PFSK-1 (cell line): ENCODE results near the gene NYNRIN.

Source experiments
- FOXP2 ChIP-seq: optimal IDR thresholded peaks from 2 replicates; pipeline ENCODE3; 2011; ENCODE audit warnings: borderline replicate concordance, control low read depth, inconsistent platforms; ENCODE audit not compliant: insufficient read depth; ENCODE audit errors: extremely low read length, extremely low read depth
- POLR2AphosphoS5 ChIP-seq: IDR thresholded peaks from 2 replicates; pipeline ENCODE4 v1.6.1; 2012; ENCODE audit warnings: low read depth, mild to moderate bottlenecking, control low read depth, low read length, moderate library complexity
- SIN3A ChIP-seq: IDR thresholded peaks from 2 replicates; pipeline ENCODE4 v1.6.1; 2012; ENCODE audit warnings: mild to moderate bottlenecking, low read length, moderate library complexity, borderline replicate concordance; ENCODE audit not compliant: insufficient read depth
- TAF1 ChIP-seq: IDR thresholded peaks from 2 replicates; pipeline ENCODE4 v1.6.1; 2012; ENCODE audit warnings: low read length, control low read depth, borderline replicate concordance; ENCODE audit not compliant: insufficient read depth
- TF ChIP-seq, protein P1 (sequence below), 2 experiments: IDR thresholded peaks; 2 replicates each; pipeline versions ENCODE4 v1.6.1 to v1.8.0; 2011 to 2012; ENCODE audit warnings: low read depth in 2 of 2, low read length in 2 of 2, control low read depth in 1 of 2, inconsistent platforms in 1 of 2, mild to moderate bottlenecking in 1 of 2, moderate library complexity in 1 of 2; ENCODE audit not compliant: insufficient read depth in 1 of 2

Gene NYNRIN

DNA sequence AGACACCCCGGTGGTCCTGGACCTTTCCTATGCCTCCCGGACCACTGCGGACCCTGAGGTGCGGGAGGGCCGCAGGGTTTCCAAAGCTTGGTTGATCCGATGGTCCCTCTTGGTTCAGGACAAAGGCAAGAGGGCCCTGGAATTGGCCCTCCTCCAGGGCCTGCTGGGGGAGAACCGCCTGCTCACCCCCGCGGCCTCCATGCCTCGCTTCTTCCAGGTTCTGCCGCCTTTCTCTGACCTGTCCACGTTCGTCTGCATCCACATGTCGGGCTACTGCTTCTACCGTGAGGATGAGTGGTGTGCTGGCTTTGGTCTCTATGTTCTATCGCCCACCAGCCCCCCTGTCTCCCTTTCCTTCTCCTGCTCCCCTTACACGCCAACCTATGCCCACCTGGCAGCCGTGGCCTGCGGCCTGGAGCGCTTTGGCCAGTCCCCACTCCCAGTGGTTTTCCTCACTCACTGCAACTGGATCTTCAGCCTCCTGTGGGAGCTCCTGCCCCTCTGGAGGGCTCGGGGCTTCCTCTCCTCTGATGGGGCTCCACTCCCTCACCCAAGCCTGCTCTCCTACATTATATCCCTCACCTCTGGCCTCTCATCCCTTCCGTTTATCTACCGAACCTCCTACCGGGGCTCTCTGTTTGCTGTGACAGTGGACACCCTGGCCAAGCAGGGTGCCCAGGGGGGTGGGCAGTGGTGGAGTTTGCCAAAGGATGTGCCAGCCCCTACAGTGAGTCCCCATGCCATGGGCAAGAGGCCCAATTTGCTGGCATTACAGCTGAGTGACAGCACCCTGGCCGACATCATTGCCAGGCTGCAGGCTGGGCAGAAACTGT is 16.8 kb downstream of the NYNRIN start:
- TF ChIP-seq FOXP2, result no peak
- TF ChIP-seq, protein P1, sequence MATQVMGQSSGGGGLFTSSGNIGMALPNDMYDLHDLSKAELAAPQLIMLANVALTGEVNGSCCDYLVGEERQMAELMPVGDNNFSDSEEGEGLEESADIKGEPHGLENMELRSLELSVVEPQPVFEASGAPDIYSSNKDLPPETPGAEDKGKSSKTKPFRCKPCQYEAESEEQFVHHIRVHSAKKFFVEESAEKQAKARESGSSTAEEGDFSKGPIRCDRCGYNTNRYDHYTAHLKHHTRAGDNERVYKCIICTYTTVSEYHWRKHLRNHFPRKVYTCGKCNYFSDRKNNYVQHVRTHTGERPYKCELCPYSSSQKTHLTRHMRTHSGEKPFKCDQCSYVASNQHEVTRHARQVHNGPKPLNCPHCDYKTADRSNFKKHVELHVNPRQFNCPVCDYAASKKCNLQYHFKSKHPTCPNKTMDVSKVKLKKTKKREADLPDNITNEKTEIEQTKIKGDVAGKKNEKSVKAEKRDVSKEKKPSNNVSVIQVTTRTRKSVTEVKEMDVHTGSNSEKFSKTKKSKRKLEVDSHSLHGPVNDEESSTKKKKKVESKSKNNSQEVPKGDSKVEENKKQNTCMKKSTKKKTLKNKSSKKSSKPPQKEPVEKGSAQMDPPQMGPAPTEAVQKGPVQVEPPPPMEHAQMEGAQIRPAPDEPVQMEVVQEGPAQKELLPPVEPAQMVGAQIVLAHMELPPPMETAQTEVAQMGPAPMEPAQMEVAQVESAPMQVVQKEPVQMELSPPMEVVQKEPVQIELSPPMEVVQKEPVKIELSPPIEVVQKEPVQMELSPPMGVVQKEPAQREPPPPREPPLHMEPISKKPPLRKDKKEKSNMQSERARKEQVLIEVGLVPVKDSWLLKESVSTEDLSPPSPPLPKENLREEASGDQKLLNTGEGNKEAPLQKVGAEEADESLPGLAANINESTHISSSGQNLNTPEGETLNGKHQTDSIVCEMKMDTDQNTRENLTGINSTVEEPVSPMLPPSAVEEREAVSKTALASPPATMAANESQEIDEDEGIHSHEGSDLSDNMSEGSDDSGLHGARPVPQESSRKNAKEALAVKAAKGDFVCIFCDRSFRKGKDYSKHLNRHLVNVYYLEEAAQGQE (IDR thresholded peaks at IDR 0.05; ENCODE audit: insufficient read depth in 1 of 2, low read depth in 2 of 2, low read length in 2 of 2), result no peak
- no peak for TF ChIP-seq POLR2AphosphoS5
- no peak for TF ChIP-seq TAF1
- no peak for TF ChIP-seq SIN3A

DNA sequence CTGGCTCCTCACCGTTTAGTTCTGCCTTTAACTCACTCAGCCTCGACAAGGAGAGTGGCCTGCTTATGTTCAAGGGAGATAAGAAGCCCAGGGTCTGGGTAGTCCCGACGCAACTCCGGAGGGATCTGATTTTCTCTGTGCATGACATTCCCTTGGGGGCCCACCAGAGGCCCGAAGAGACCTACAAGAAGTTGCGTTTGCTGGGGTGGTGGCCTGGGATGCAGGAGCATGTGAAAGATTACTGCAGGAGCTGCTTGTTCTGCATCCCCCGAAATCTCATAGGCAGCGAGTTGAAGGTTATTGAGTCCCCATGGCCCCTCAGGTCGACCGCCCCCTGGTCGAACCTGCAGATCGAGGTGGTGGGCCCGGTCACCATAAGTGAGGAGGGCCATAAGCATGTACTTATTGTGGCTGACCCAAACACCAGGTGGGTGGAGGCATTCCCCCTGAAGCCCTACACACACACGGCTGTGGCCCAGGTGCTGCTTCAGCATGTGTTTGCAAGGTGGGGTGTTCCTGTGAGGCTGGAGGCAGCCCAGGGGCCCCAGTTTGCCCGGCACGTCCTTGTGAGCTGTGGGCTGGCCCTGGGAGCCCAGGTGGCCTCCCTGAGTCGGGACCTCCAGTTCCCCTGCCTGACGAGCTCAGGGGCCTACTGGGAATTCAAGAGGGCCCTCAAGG is 17.6 kb downstream of the NYNRIN start:
- TF ChIP-seq SIN3A, result no peak
- no peak for TF ChIP-seq FOXP2
- no peak for TF ChIP-seq TAF1
- TF ChIP-seq POLR2AphosphoS5, result no peak
- TF ChIP-seq, protein P1 (IDR thresholded peaks at IDR 0.05; ENCODE audit: insufficient read depth in 1 of 2, low read depth in 2 of 2, low read length in 2 of 2), result no peak

DNA sequence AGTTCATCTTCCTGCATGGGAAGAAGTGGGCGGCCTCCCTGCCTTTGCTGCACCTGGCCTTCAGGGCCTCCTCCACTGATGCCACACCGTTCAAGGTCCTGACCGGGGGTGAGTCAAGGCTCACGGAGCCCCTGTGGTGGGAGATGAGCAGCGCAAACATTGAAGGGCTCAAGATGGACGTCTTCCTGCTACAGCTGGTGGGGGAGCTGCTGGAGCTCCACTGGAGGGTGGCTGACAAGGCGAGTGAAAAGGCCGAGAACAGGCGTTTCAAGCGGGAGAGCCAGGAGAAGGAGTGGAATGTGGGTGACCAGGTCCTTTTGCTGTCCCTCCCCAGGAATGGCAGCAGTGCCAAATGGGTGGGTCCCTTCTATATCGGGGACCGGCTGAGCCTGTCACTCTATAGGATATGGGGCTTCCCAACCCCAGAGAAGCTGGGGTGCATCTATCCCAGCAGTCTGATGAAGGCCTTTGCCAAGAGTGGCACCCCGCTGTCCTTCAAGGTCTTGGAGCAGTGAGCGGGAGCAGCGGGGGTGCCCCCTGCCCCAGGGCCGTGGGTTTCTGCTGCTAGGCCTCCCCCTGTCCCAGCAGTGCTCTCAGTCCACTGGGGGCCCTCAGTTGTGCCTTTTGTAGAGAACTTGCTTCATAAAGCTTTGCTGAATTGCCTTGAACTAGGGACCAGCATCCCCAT is 18.3 kb downstream of the NYNRIN start:
- no peak for TF ChIP-seq SIN3A
- no peak for TF ChIP-seq TAF1
- no peak for TF ChIP-seq FOXP2
- TF ChIP-seq, protein P1 (IDR thresholded peaks at IDR 0.05; ENCODE audit: insufficient read depth in 1 of 2, low read depth in 2 of 2, low read length in 2 of 2), result no peak
- no peak for TF ChIP-seq POLR2AphosphoS5

DNA sequence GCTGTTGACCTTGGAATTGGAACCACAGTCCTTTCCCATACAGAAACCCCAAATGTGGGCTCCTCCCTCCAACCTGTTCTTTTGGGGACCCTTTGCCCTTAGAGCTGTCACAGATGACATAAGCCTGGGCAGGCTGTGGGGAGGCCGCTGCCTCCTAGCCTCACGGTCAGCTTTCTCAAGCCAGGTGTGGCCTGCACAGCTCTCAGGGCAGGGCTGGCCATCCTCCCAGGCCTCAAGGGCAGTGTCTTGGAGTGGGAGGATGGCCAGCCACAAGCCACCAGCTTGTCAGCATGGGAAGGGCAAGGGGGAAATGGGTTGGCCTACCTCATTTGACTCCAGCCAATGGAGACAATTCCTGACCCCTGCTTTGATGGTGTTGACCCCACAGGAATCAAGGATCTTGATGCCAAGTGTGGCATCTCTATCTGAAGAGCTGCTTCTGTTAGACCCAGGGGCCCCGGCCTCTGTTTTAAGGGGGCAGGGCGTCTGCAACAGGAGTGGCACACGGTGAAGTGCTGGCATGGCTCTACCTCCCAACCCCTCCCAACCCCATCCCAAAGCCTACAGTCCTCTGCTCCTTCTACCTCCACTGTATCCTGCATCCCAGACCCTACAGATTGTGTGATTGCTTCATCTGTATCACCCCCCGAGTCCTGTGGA is 19.2 kb downstream of the NYNRIN start:
- TF ChIP-seq SIN3A (no peak), TAF1 (no peak), POLR2AphosphoS5 (no peak), FOXP2 (no peak)
- TF ChIP-seq, protein P1 (IDR thresholded peaks at IDR 0.05; ENCODE audit: insufficient read depth in 1 of 2, low read depth in 2 of 2, low read length in 2 of 2), result no peak
